ENCODE data around the gene GATAD2B. TPM values are rescaled to one million over a fixed set of nuclear protein-coding genes. Genes with fewer than 3 reads are reported as not detected.

Gene GATAD2B
- total RNA-seq, 2 donors from 2014 or later = 33.5 to 43.5 TPM

GRCh38 chr1:153804112-153804511, 118.7 kb downstream of the GATAD2B start:
- DNase-seq (ENCODE audit: low spot score) = no peak

DNA sequence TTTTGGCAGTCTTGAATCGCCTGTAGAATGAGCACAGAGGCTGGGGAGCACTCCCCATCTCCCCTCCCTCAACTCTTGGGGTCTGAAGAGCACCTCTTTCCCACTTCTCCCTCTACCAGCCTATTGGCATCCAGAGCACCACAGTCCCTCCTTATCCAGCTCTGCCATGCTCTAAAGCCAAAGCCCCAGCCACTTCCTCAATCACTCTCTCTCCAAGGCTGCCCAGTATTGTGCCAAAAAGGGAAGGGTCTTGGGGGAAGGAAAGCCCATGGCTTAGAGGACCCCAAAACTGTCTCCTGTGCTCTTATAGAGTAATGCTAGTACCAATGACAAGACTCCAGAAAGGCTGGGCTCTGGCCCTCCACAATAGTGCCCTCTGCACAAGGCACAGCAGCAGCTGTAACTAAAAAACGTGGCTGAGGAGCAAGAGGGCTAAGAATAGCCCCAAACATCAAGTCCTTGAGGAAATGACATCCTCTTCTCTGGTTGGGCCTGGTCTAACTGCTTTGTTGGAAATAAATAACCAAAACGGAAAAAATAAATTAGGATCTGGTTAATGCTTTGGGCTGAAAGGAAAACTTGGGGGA, 119.2 kb downstream of the GATAD2B start:
- no peak for DNase-seq (ENCODE audit: low spot score)
- intact Hi-C loops (cut with DNase I) = no loop called here

More at GRCh38 chr1:153804112-153804511, 118.7 kb downstream of the GATAD2B start:
- intact Hi-C loops (cut with DNase I) = no loop called here

- intact Hi-C loops (cut with DNase I) = no loop called here
- no peak for DNase-seq (ENCODE audit: low spot score)
Measured at GRCh38 chr1:153801786-153802697, 120.7 kb downstream of the GATAD2B start.

GRCh38 chr1:153801028-153801625, 121.6 kb downstream of the GATAD2B start:
- intact Hi-C loops (cut with DNase I) = no loop called here
- no peak for DNase-seq (ENCODE audit: low spot score)

DNA sequence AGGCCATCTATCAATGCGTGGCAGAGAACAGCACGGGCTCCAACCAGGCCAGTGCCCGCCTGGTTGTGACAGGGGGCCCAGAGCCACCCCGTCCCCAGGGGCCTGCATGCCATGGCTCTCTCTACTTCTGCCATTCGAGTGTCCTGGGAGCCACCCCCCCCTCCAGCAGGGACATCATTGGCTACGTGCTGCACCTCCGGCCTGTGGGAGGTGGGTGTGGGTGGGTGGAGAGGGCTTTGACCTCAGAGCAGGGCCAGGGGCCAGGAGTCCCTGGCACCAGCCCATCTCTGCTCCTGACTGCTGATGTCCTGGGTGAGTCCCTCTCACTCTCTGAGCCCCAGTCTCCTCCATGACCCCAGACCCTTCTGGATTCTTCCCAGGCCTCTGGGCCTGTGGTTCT, 122.3 kb downstream of the GATAD2B start:
- intact Hi-C loops (cut with DNase I) = no loop called here
- DNase-seq (ENCODE audit: low spot score) = no peak

- DNase-seq (ENCODE audit: low spot score) = no peak
- intact Hi-C loops (cut with DNase I) = loop anchor here (5.0 to 10.0 kb wide), 3 partner anchors 145 to 187 kb away; partner anchors contain the start of genes RAB13 (in 2 of the 2) and DENND4B (in 1 of the 2)
Measured at GRCh38 chr1:153799566-153800465, 123.0 kb downstream of the GATAD2B start.

DNA sequence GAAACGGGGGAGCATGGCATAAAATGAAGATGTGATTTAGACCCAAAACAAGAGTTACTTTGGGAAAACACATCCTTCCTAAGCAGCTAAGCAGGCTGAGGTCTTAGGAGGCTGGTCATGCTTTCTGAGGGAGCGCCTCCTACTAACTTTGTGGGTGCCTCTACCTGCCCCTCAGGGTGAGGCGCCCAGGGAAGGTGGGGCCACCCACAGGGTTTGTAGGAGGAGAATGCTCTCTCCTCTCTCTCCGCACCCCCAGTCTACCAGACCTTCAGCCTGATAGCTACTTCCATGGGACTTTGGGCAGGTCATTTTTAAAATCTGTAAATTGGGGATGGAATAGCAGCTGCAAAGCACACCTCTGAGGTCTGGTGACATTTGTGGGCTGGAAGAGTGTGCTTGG, 123.8 kb downstream of the GATAD2B start:
- DNase-seq (ENCODE audit: low spot score) = no peak
- intact Hi-C loops (cut with DNase I) = loop anchor here (5.0 to 10.0 kb wide), 3 partner anchors 146 to 188 kb away; partner anchors contain the start of genes RAB13 (in 2 of the 2) and DENND4B (in 1 of the 2)

- intact Hi-C loops (cut with DNase I) = loop anchor here (5.0 to 10.0 kb wide), 3 partner anchors 146 to 189 kb away; partner anchors contain the start of genes RAB13 (in 2 of the 2) and DENND4B (in 1 of the 2)
Measured at GRCh38 chr1:153798468-153798780, 124.3 kb downstream of the GATAD2B start.

GRCh38 chr1:153796786-153797659, 125.7 kb downstream of the GATAD2B start:
- intact Hi-C loops (cut with DNase I) = loop anchor here (5.0 to 10.0 kb wide), 3 partner anchors 148 to 190 kb away; partner anchors contain the start of genes RAB13 (in 2 of the 2) and DENND4B (in 1 of the 2)
- peak; percentile 86 for DNase-seq (ENCODE audit: low spot score)

More at GRCh38 chr1:153798468-153798780, 124.3 kb downstream of the GATAD2B start:
- no peak for DNase-seq (ENCODE audit: low spot score)

GRCh38 chr1:153795934-153796785, 126.6 kb downstream of the GATAD2B start:
- peak; percentile 72 for DNase-seq (ENCODE audit: low spot score)
- intact Hi-C loops (cut with DNase I) = loop anchor here (5.0 to 10.0 kb wide), 3 partner anchors 149 to 191 kb away; partner anchors contain the start of genes RAB13 (in 2 of the 2) and DENND4B (in 1 of the 2)

DNA sequence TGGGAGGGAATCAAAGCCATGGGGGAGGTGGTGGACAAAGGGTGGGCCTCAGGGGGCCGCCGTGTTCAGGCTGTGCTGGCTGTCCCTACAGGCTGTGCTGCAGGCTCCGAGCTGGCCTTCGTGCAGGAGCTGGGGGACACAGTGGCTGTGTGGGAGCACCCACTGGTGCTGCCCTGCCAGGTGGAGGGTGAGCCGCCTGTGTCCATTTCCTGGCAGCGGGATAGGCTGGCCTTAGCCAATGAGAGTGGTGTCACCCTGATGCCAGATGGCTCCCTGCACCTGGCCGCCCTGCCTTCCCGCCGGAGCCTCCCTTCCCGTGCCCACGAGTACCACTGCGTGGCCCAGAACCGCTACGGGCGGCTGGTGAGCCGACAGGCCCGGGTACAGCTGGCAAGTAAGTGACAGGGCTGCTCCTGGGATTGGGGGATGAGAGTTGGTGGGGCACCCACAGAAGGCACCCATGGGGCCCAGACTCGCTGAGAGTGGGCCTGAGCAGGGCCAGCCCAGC, 127.4 kb downstream of the GATAD2B start:
- DNase-seq (ENCODE audit: low spot score) = peak; percentile 67
- intact Hi-C loops (cut with DNase I) = loop anchor here (5.0 to 10.0 kb wide), 3 partner anchors 149 to 192 kb away; partner anchors contain the start of genes RAB13 (in 2 of the 2) and DENND4B (in 1 of the 2)

DNA sequence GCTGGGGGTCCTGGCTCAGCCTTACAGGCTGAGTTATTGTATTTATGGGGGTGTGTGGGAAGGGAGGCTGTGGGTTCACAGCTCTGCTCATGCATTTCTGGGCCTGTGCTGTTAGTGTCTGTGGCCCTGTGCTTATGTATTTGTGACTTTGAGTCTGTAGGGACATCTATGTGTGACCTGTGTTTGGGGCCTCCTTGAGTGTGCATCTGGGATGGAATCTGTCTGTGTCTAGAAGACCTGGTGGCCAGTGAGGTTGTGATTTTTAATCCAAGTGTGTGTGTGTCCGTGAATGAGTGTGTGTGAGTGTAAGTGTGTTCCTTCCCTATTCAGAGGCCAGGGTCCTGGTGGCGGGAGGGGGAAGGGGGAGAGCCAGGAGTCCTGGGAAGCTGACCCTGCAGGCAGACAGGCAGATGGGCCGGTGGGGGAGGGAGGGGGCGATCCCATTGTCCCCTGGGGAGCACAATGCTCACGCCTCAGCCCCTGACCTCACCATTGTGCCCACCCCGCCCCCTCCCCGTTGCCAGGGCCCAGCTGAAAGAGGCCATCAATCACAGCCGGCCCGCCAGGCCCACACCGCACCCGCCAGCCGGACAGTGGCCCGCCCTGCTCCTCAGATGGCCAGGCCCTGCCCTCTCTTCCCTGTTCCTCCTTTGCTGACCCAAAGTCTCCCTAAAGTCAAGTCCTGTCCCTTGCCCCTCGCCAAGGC, 128.0 kb downstream of the GATAD2B start:
- intact Hi-C loops (cut with DNase I) = loop anchor here (5.0 to 10.0 kb wide), 3 partner anchors 150 to 193 kb away; partner anchors contain the start of genes RAB13 (in 2 of the 2) and DENND4B (in 1 of the 2)
- DNase-seq (ENCODE audit: low spot score) = peak; percentile 67

- DNase-seq (ENCODE audit: low spot score) = peak; percentile 66
- intact Hi-C loops (cut with DNase I) = loop anchor here (10.0 kb wide), 2 partner anchors 151 to 191 kb away; partner anchors contain the start of genes DENND4B (in 1 of the 2) and RAB13 (in 1 of the 2)
Measured at GRCh38 chr1:153793973-153794615, 128.7 kb downstream of the GATAD2B start.

- intact Hi-C loops (cut with DNase I) = loop anchor here (10.0 kb wide), 2 partner anchors 151 to 191 kb away; partner anchors contain the start of genes DENND4B (in 1 of the 2) and RAB13 (in 1 of the 2)
- peak; percentile 50 for DNase-seq (ENCODE audit: low spot score)
Measured at GRCh38 chr1:153793261-153793972, 129.4 kb downstream of the GATAD2B start.
